Kidney (tissue), 14 donors: ENCODE measurements around the gene FLG. TPM values are rescaled to one million over a fixed set of nuclear protein-coding genes. Genes with fewer than 3 reads are reported as not detected.
"Not testable (repeated sequence)": the region's sequence is repeated elsewhere in the genome, so short reads cannot be mapped to it uniquely, and the experiment has no call there.

Source experiments
- DNase-seq, 5 donors: peaks; one replicate each; pipeline ENCODE4 v3.0.0-alpha.2; 2013 to 2020
- FAIRE-seq: peaks from 2 replicates; lab custom pipeline; 2012; peaks lifted over from hg19 to GRCh38; lab: Jason Lieb, UNC
- H3K27ac ChIP-seq, 2 donors: one replicate each; pipeline ENCODE4 v1.7.0; 2013; ENCODE audit warnings: low read depth in 2 of 2, low read length in 2 of 2, inconsistent platforms in 1 of 2
- H3K27me3 ChIP-seq: one replicate; pipeline ENCODE4 v1.7.1; 2013; ENCODE audit warnings: low read length, inconsistent platforms; ENCODE audit not compliant: control insufficient read depth, insufficient read depth
- H3K36me3 ChIP-seq, 3 donors: one replicate each; pipeline versions ENCODE4 v1.7.0 to v1.7.1; 2013; ENCODE audit warnings: low read length in 3 of 3, control low read depth in 1 of 3, inconsistent platforms in 1 of 3; ENCODE audit not compliant: insufficient read depth in 3 of 3, control insufficient read depth in 2 of 3
- H3K4me1 ChIP-seq, 3 donors: one replicate each; pipeline versions ENCODE4 v1.7.0 to v1.7.1; 2013; ENCODE audit warnings: low read length in 3 of 3, inconsistent platforms in 1 of 3, low read depth in 1 of 3; ENCODE audit not compliant: control insufficient read depth in 2 of 3, insufficient read depth in 2 of 3
- H3K4me3 ChIP-seq, 3 donors: one replicate each; pipeline versions ENCODE4 v1.7.0 to v1.8.1; 2013; ENCODE audit warnings: low read length in 3 of 3, control low read depth in 1 of 3, inconsistent platforms in 1 of 3
- H3K9ac ChIP-seq, 3 donors: one replicate each; pipeline versions ENCODE4 v1.7.0 to v1.7.1; 2013; ENCODE audit warnings: low read length in 3 of 3, control low read depth in 1 of 3, inconsistent platforms in 1 of 3
- H3K9me3 ChIP-seq, 3 donors: one replicate each; pipeline versions ENCODE4 v1.7.0 to v1.7.1; 2013; ENCODE audit warnings: low read length in 3 of 3, control low read depth in 1 of 3, inconsistent platforms in 1 of 3; ENCODE audit not compliant: control insufficient read depth in 2 of 3, insufficient read depth in 1 of 3
- intact Hi-C: fragments of 100-400 bp; cut with DNase I; formaldehyde crosslinking; loops from one replicate; pipeline ENCODE4 v1.11.1; 2022
- polyA plus RNA-seq: library from polyadenylated mRNA; stranded (reverse); fragments of 350-450 nt; fragmentation: Illumina TruSeq; extraction: RNeasy Lipid Tissue Mini Kit (QIAGEN cat#74804); gene quantifications from one replicate; pipeline ENCODE4 v1.2.3, GENCODE V29; 2014; ENCODE audit warnings: low read depth, low replicate concordance; ENCODE audit not compliant: insufficient read depth
- total RNA-seq: library from RNA; stranded (reverse); fragmentation: NEBNext Ultra II Directional; extraction: Animal tissue kit (Norgen Biotek cat#: 25700); gene quantifications from one replicate; pipeline ENCODE4 v1.2.1, GENCODE V29; 2021
- TF ChIP-seq, protein P1 (sequence below): IDR thresholded peaks from 3 replicates; pipeline ENCODE4 v1.5.1; 2012; ENCODE audit warnings: mild to moderate bottlenecking, moderate library complexity, borderline replicate concordance; ENCODE audit not compliant: insufficient read depth; ENCODE audit errors: extremely low read depth
- donor health status: control.
- donor health status: control.
- donor health status: control.
- donor health status: control.
- donor health status: control.
- donor health status: DM: yes; HTN: yes; CAD: no.
- donor health status: Normal renal cell carcinoma (clear cell type).

Gene FLG
- total and polyA plus RNA-seq, 2 donors from 2014 or later, result not detected

DNA sequence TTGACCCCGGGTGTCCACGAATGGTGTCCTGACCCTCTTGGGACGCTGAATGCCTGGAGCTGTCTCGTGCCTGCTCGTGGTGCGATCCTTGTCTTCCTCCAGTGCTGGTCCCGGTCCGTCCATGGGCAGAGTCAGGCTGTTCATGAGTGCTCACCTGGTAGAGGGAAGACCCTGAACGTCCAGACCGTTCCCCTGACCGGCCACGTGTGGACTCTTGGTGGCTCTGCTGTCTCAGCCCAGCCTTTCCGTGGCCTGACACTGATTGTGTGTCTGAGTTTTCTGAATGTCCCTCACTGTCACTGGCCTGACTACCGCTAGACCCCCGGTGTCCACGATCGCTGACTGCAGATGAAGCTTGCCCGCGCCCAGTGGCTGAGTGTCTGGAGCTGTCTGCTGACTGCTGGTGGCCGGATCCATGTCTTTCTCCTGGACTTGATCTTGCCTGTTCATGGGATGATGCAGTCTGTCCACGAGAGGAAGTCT is 11.7 kb downstream of the FLG start:
- Histone ChIP-seq H3K27ac (no peak overlapping the region), H3K27me3 (no peaks in the 10 kb centered on the region), H3K4me3 (no peak overlapping the region), H3K4me1 (no peaks in the 10 kb centered on the region), H3K9me3 (no peaks in the 10 kb centered on the region), H3K9ac (no peak overlapping the region), H3K36me3 (no peaks in the 10 kb centered on the region)
- TF ChIP-seq, protein P1, sequence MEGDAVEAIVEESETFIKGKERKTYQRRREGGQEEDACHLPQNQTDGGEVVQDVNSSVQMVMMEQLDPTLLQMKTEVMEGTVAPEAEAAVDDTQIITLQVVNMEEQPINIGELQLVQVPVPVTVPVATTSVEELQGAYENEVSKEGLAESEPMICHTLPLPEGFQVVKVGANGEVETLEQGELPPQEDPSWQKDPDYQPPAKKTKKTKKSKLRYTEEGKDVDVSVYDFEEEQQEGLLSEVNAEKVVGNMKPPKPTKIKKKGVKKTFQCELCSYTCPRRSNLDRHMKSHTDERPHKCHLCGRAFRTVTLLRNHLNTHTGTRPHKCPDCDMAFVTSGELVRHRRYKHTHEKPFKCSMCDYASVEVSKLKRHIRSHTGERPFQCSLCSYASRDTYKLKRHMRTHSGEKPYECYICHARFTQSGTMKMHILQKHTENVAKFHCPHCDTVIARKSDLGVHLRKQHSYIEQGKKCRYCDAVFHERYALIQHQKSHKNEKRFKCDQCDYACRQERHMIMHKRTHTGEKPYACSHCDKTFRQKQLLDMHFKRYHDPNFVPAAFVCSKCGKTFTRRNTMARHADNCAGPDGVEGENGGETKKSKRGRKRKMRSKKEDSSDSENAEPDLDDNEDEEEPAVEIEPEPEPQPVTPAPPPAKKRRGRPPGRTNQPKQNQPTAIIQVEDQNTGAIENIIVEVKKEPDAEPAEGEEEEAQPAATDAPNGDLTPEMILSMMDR, result no peak
- intact Hi-C loops, result no loop called here
- DNase-seq (peak in 1 of 5 donors; percentile 47), FAIRE-seq (no peak)

DNA sequence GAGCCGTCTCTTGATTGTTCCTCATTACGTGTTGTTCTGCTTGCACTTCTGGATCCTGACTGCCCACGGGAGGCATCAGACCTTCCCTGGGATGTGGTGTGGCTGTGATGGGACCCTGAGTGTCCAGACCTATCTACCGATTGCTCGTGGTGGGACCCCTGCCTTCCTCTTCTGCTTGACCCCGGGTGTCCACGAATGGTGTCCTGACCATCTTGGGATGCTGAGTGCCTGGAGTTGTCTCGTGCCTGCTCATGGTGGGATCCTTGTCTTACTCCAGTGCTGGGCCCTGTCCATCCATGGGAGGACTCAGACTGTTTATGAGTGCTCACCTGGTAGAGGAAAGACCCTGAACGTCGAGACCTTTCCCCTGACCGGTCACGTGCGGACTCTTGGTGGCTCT is 12.9 kb downstream of the FLG start:
- DNase-seq, intact Hi-C loops, H3K9me3 ChIP-seq, H3K27ac ChIP-seq, H3K4me1 ChIP-seq, H3K27me3 ChIP-seq, H3K4me3 ChIP-seq, H3K9ac ChIP-seq, H3K36me3 ChIP-seq, FAIRE-seq: not testable (repeated sequence)

DNA sequence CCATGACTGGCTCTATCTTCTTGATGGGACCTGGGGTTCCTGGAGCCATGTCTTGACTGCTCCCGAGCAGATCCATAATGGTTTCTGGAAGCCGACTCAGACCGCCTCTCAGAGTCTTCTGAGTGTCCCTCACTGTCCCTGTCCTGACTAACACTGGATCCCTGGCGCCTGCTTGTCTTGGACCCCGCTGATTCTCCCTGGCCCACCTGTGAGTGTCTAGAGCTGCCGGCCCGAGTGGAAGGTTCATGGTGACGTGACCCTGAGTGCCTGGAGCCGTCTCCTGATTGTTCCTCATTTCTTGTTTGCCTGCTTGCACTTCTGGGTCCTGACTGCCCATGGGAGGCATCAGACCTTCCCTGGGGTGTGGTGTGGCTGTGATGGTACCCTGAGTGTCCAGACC is 15.1 kb downstream of the FLG start:
- H3K36me3 ChIP-seq, result no peaks in the 10 kb centered on the region
- FAIRE-seq (no peak), DNase-seq (peak in 1 of 5 donors; percentile 39)
- no peak overlapping the region for H3K9ac ChIP-seq
- intact Hi-C loops, result no loop called here
- H3K27ac ChIP-seq, result no peak overlapping the region
- no peak overlapping the region for H3K4me3 ChIP-seq
- H3K9me3 ChIP-seq, result no peaks in the 10 kb centered on the region
- H3K4me1 ChIP-seq, result no peaks in the 10 kb centered on the region
- TF ChIP-seq, protein P1, result no peak
- no peaks in the 10 kb centered on the region for H3K27me3 ChIP-seq

DNA sequence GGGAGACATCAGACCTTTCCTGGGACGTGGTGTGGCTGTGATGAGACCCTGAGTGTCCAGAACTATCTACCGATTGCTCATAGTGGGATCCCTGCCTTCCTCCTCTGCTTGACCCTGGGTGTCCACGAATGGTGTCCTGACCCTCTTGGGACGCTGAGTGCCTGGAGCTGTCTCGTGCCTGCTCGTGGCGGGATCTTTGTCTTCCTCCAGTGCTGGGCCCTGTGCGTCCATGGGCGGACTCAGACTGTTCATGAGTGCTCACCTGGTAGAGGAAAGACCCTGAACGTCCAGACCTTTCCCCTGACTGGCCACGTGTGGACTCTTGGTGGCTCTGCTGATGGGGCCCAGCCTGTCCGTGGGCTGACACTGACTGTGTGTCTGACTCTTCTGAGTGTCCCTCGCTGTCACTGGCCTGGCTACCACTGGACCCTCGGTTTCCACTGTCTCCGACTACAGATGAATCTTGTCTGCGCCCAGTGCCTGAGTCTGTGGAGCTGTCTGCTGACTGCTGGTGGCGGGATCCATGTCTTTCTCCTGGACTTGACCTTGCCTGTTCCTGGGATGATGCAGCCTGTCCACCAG is 15.6 kb downstream of the FLG start:
- H3K4me3 ChIP-seq, H3K9me3 ChIP-seq, H3K27me3 ChIP-seq, H3K36me3 ChIP-seq, intact Hi-C loops, H3K27ac ChIP-seq, H3K4me1 ChIP-seq, H3K9ac ChIP-seq, FAIRE-seq: not testable (repeated sequence)
- peak in 1 of 5 donors; percentile 26 for DNase-seq

DNA sequence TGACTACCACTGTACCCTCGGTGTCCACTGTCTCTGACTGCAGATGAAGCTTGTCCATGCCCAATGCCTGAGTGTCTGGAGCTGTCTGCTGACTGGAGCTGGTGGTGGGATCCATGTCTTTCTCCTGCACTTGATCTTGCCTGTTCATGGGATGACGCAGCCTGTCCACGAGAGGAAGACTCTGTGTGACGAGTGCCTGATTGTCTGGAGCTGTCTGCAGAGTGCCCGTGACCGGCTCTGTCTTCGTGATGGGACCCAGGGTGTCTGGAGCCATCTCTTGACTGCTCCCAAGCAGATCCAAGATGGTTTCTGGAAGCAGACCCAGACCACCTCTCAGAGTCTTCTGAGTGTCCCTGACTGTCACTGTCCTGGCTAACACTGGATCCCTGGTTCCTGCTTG is 16.3 kb downstream of the FLG start:
- H3K4me1 ChIP-seq, H3K9ac ChIP-seq, H3K4me3 ChIP-seq, H3K27ac ChIP-seq, H3K9me3 ChIP-seq, intact Hi-C loops, H3K27me3 ChIP-seq, H3K36me3 ChIP-seq, FAIRE-seq: not testable (repeated sequence)
- DNase-seq, result peak in 1 of 5 donors; percentile 17

DNA sequence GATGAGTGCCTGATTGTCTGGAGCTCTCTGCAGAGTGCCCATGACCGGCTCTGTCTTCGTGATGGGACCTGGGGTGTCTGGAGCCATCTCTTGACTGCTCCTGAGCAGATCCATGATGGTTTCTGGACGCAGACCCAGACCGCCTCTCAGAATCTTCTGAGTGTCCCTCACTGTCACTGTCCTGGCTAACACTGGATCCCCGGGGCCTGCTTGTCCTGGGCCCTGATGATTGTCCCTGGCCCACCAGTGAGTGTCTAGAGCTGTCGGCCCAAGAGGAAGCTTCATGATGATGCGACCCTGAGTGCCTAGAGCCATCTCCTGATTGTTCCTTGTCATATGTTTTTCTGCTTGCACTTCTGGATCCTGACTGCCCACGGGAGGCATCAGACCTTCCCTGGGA is 17.1 kb downstream of the FLG start:
- H3K9ac ChIP-seq, intact Hi-C loops, FAIRE-seq: not testable (repeated sequence)

DNA sequence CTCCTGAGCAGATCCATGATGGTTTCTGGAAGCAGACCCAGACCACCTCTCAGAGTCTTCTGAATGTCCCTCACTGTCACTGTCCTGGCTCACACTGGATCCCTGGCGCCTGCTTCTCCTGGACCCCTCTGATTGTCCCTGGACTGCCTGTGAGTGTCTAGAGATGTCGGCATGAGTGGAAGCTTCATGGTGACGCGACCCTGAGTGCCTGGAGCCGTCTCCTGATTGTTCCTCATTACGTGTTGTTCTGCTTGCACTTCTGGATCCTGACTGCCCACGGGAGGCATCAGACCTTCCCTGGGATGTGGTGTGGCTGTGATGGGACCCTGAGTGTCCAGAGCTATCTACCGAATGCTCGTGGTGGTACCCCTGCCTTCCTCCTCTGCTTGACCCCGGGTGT is 18.9 kb downstream of the FLG start:
- H3K27me3 ChIP-seq, FAIRE-seq, H3K27ac ChIP-seq, H3K9ac ChIP-seq, H3K36me3 ChIP-seq, H3K4me1 ChIP-seq, intact Hi-C loops, H3K9me3 ChIP-seq, H3K4me3 ChIP-seq: not testable (repeated sequence)
- peak in 1 of 5 donors; percentile 26 for DNase-seq

More for the DNA sequence above, 17.1 kb downstream of the FLG start:
- not testable (repeated sequence) for H3K27me3 ChIP-seq, H3K27ac ChIP-seq, H3K9me3 ChIP-seq, H3K36me3 ChIP-seq, H3K4me1 ChIP-seq, H3K4me3 ChIP-seq
- DNase-seq, result peak in 1 of 5 donors; percentile 13
